Measurements from ENCODE around the gene COMMD8.

COMMD8 gene

DNA sequence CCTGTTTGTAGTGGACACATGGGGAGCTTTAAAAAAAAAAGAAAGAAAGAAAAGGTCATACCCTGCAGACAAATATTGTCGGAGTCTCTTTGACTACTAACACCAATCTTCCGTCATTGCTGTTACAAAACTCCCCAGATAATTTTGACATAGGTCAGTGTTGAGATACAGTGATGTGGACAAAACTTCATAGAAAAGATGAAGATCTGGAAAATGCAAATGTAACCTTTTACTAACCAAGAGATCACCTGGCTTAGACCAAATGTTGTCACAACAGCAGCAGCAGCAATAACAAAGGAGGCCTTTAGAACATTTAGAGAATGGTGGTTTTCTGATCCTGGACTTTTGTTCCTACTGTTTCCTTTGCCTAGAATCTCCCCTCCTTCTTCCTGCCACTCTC lies 8.1 kb upstream of the COMMD8 start:
- no peak for DNase-seq (ENCODE audit: low read depth in 2 of 2)

DNA sequence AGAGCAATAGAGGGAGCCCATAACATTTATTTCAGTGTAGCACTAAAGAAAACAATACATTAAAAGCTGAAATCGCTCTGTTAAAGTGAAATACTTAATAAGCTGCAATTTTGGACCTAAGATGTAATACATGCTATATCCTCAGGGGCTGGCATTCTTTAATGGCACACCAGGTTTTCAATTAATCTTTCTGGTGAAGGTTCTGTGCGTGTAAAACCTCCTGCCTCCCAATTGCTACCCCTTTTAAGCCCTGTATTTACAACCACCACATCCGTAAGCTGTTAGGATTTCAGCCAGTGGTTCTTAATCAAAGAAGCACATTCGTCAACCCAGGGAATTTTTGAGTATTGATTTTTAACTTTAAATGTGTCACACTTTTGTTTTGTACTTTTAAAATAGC lies 7.6 kb upstream of the COMMD8 start:
- no peak for DNase-seq (ENCODE audit: low read depth in 2 of 2)

DNA sequence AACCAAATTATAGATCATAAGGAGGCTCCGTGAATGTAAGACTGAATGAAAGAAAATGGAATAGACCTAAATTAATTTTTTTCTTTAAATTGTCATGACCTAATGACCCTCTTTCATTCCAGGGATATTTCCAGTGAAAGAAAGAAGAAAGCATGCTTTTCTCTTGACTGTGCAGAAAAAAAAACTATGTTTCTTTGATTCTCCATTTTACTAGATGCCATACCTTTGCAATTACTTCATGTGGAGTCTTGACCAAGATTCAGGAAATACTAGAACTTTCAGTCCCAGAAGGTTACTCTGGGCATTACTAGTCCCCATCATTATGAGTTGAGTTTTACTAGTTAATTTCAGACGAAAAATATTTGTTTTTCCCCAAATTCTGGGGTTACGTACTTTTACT lies 6.4 kb upstream of the COMMD8 start:
- DNase-seq (ENCODE audit: low read depth in 2 of 2), result no peak

- no peak for DNase-seq (ENCODE audit: low read depth in 2 of 2)
Observed at GRCh38 chr4:47468706-47469365, 5.3 kb upstream of the COMMD8 start.

DNA sequence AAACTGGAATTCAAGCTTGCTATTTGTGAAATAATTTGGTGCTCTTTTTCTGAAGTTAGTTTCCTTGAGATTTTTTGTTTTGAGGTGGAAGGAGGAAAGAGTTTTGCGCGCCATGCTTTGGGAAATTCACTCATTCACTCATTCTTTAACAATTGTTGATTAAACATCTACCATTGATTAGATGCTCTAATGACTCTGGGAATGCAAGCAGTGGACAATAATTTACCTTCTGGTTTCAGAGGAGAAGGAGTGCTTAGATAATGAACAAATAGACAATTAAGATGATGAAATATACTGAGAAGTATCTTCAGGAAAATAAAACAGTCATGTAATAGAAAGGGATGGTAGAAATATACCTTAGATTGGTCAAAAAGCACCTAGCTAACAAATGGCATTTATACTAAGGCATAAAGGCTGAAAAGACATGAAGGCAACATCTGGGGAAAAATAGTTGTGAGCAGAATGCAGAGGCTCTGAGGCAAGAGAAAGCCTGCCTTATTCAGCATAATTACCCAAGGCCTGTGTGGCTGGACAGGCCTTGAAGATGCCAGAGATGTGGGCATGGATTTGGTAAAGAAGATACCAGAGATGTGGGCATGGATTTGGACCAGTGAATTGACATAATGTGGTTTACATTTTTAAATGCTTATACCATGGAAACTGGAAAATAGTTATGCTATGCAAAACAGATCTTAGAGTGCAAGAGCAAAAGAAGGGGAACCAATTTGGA lies 2.7 kb upstream of the COMMD8 start:
- no peak for DNase-seq (ENCODE audit: low read depth in 2 of 2)

DNA sequence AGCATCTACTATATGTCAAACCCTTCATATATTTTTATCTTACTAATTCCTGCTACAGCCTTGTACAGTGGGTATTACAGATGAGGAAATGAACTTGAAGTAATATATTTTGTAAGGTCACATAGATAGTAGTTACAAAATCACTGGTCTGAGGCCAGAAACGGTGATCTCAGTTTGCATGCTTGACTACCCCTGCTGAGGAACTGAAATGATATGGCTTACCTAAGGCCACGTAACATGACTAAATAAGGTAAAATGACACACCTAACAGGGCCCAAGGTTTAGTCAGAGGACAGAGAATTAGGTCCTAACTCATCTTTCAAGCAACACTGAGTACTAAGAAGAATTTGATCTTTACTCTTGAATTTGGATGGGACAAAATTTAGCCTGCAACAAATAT lies 1.5 kb upstream of the COMMD8 start:
- DNase-seq (ENCODE audit: low read depth in 2 of 2), result no peak

DNA sequence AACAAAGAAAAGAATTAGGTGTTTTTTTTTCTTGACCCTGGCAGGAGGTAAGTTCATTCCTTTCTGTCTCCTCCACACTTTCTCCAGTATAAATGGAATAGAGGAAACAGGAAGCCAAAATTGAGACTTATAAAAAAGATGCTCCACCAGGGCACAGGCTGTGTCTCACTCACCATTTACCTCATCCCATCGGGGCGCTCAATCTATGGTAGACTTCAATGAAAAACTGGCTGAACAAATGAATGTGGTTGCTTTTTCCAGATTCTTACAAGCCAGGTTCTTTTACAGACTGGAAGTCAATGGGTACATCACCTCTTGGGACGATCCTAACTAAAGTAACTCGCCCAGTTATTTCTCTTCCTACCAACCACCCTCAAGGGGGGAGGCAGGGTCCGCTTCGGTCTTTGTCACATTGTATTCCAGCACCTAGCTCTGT lies 685 bp downstream of the COMMD8 start:
- DNase-seq (ENCODE audit: low read depth in 2 of 2), result no peak

DNA sequence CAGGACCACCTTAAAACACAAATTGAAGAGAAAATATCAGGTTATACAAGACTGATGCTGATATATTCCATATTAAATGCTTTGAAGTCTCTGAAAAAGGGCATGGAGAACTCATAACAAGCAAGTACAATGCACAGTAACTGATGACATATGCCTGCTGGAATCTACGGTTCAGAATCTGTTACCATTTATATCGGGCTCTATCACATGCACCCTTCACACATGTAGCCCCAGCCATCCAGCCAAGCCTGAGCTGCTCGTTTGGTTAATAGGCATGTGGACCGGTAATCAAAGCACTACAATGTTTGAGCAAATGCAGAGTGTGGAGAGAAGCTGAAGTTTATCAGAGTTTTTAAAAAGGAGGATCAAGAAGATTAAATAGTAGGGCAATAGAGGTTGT lies 11.8 kb downstream of the COMMD8 start:
- DNase-seq (ENCODE audit: low read depth in 2 of 2), result no peak

- no peak for DNase-seq (ENCODE audit: low read depth in 2 of 2)
Observed at GRCh38 chr4:47444031-47444430, 19.5 kb downstream of the COMMD8 start.

GRCh38 chr4:47442980-47443379 lies 20.5 kb downstream of the COMMD8 start:
- DNase-seq (ENCODE audit: low read depth in 2 of 2), result no peak

DNA sequence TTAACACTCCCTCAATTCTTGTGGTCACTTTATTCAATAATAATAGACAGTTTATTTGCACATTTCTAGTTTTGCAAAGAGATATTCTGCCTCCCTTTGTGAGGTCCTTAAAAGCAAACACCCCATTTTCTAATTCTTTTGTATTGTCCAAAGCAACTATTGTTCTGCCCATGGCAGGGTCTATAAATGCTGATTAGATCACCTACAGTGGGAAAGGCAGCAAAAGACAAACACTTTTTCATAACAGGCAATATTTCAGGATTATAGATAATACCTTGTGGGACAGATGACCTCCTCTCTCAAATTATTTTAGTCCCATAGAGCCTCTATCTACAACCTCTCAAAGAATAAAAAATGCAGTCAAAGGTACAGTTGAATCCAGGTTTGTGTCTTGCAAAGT lies 28.6 kb downstream of the COMMD8 start:
- no peak for DNase-seq (ENCODE audit: low read depth in 2 of 2)

DNA sequence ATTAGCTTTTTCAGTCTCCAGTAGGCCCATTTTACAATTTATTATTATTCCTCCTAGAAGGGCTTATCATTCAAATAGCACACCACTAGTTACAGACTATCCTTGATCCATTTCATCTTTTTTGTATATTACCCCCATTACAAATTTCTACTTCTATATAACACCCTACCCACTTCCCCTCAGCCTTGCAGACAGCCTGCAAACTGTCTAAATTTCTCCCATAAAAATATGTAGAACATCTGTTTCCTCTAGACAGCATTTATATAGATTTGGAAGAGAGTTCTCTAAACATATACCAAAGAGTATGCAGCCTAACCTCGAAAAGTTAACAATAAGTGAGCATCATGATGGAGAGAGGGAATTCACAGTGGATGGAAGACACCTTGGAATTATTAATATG lies 30.8 kb downstream of the COMMD8 start:
- DNase-seq (ENCODE audit: low read depth in 2 of 2), result no peak

- DNase-seq (ENCODE audit: low read depth in 2 of 2), result no peak
Observed at GRCh38 chr4:47427935-47428334, 35.6 kb downstream of the COMMD8 start.

DNA sequence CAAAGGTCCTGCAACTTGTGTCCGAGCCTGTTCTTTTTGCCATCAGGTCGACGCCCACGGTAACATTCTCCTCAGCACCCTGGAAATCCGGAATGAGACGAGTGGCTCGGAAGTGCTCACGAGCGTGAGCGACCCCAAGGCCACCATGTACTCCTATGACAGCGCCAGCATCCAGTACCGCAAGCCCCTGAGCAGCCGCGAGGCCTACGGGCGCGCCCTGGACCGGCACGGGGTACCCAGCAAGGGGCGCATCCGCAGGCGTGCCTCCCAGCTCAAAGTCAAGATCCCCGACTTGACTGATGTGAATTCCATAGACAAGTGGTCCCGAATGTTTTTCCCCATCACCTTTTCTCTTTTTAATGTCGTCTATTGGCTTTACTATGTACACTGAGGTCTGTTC lies 37.9 kb downstream of the COMMD8 start:
- DNase-seq (ENCODE audit: low read depth in 2 of 2), result no peak

DNA sequence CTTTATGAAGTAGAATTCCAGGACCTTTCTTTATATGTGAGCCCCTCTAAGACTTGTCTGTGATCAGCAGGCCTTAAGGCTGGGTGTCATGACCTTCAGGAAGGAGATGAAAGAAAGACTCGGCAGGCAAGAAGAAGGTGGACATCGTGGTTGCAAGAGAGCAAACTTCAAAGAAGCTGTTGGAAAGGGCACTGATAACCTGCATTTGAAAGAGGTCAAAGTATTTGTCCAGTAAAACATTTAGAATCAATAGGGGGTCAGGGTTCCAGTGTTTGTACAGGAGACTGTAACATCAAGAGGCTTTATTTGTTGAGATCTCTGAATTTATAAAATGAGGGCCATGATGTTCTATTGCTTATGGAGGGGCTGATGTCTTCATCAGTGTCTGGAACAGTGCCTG lies 44.2 kb downstream of the COMMD8 start:
- DNase-seq (ENCODE audit: low read depth in 2 of 2), result no peak

- no peak for DNase-seq (ENCODE audit: low read depth in 2 of 2)
Observed at GRCh38 chr4:47418147-47418546, 45.4 kb downstream of the COMMD8 start.

GRCh38 chr4:47415719-47416118 lies 47.8 kb downstream of the COMMD8 start:
- DNase-seq (ENCODE audit: low read depth in 2 of 2), result no peak

GRCh38 chr4:47413521-47413920 lies 50.0 kb downstream of the COMMD8 start:
- DNase-seq (ENCODE audit: low read depth in 2 of 2), result no peak

GRCh38 chr4:47410271-47410670 lies 53.2 kb downstream of the COMMD8 start:
- no peak for DNase-seq (ENCODE audit: low read depth in 2 of 2)

DNA sequence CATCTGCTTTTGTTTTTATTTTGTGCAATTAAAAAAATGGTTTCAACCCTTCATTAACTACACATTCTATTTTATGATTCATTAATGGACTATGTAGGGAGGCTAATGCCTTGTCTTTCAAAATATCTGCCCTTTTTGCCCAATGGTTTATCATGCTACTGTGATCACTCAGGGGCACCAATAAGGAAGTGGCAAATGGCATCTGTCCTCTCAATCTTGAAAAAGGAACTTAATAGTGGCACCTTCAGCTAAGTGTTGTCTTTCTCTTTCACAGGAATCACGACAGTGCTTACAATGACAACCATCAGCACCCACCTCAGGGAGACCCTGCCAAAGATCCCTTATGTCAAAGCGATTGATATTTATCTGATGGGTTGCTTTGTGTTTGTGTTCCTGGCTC lies 57.1 kb downstream of the COMMD8 start:
- no peak for DNase-seq (ENCODE audit: low read depth in 2 of 2)
